Glomerular visceral epithelial cell (primary cell): Measurements from ENCODE around the gene PTPRA.
A peak's percentile ranks its signal among the peaks of the same experiment; 100 is the strongest.
"Not testable (repeated sequence)": the region's sequence is repeated elsewhere in the genome, so short reads cannot be mapped to it uniquely, and the experiment has no call there.

Experiments
- DNase-seq: peaks from one replicate; pipeline ENCODE4 v3.0.0-alpha.2; 2016; ENCODE audit errors: extremely low spot score

Gene PTPRA

DNA sequence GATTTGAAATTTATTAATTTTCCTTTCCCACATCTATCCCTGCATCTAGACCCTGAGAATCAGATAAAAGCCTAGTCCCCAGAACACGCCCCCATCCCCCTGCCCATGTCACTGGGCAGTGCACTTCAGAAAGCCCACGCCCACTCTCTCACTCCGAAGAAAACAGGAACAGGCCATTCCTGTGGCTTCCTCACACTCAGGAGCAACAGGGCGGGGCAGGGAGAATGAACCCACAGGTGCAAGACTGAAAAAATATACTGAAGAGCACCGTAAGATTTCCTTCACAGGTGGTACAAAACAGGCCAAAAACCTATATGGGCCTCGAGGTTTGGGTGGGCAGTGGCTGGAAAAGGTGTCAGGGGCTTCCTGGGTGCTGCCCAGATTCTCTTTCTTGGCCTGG is 201.5 kb downstream of the PTPRA start:
- no peak for DNase-seq

DNA sequence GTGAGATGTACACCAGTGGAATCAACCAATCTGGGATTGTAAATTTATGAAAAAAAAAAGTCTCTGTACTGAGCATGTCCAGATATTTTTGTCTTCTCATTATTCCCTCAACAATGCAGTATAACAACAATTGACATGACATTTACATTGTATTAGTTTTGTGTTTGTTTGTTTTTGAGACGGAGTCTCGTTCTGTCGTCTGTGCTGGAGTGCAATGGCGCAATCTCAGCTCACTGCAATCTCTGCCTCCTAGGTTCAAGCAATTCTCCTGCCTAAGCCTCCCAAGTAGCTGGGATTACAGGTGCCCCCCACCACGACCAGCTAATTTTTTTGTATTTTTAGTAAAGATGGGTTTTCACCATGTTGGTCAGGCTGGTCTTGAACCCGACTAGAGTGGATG is 202.0 kb downstream of the PTPRA start:
- not testable (repeated sequence) for DNase-seq

DNA sequence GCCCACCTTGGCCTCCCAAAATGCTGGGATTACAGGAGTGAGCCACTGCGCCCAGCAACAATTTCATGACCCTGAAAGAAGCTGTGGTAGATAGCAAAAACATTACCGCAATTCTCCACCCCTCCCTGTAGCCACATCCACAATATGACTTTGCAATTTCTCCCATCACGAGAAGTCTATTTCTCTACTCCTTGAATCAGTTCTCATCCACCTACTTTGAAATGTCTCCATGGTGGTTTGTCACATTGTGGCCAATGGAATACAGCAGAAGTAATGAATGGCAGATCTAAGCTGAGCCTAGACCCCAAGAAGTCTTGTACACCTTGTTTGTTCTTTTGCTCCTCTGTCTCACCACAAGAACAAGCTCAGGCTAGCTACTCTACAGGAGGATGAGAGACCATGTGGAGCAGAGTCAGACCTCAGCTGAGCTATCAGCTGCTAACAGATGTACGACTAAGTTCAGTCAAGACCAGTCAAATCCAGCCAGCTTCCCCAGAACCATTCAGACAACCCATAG is 204.4 kb downstream of the PTPRA start:
- no peak for DNase-seq

DNA sequence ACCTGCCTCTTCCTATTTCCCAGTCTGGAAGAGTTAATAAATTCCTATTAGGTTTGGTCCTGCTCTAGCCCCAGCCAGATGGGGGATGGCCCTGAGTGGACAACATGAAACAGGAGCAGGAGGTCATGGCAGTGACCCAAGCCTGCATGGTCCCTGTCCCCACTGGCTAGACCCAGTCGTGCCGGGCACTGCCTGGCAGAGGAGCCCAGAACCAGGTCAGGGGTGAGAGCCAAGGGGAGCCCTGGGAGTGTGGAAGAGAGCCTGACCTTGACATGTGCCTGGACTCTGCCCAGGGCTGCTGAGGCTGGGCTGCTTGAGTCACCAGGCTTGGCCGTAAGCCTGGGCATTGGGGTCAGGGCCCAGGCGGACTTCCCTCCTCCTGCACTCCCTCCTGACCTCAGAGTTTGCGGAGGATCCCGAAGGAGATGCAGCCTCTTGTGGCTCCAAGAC is 207.7 kb downstream of the PTPRA start:
- DNase-seq, result peak; percentile 81

DNA sequence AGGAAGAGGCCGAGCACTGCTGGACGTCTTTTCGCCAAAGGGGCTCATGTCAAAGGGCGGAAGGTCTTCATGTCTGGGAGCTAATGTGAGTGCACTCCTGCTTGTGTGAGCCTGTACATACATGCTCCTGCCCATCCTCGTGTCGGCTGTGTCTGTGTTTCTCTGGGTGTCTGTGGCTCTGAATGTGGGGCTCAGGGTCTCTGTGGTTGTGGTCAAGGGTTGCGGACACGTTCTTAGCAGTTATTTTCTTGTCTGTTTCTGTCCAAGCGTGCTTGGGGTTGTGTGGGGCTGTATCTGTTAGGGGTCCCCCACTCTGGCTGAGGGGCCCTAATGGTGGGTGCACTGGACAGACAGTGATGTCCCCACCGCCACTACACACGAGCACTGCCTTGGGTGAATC is 208.4 kb downstream of the PTPRA start:
- no peak for DNase-seq

DNA sequence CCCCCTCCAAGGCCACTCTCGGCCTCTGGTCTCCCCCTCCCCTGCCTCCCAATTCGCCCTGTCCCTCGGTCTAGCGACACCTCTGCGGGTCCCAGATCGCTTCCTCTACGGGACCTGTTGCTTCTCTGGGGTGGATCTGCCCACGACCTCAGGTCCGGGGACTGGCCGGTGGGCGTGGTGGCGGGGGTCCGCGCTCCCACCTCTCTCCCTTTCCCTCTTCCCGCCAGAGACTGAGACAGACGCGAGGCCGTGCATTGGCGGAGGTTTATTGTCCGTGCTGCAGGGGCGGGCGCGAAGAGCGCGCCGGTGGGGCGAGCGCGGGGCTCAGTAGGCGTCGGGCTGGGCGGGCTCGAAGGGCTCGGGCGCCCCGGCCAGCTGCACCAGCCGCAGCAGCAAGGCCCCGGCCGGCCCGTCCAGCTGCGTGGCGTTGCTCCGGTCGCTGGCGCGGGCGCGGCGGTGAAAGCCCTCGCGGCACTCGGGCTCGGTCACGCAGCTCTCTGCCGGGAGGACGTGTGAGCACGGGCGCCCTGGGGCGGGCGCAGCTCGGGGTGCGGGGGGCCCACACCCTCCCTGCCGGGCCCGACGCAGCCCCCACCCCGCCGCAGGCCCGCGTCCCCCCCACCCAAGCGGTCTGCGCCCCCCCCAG is 209.1 kb downstream of the PTPRA start:
- no peak for DNase-seq

DNA sequence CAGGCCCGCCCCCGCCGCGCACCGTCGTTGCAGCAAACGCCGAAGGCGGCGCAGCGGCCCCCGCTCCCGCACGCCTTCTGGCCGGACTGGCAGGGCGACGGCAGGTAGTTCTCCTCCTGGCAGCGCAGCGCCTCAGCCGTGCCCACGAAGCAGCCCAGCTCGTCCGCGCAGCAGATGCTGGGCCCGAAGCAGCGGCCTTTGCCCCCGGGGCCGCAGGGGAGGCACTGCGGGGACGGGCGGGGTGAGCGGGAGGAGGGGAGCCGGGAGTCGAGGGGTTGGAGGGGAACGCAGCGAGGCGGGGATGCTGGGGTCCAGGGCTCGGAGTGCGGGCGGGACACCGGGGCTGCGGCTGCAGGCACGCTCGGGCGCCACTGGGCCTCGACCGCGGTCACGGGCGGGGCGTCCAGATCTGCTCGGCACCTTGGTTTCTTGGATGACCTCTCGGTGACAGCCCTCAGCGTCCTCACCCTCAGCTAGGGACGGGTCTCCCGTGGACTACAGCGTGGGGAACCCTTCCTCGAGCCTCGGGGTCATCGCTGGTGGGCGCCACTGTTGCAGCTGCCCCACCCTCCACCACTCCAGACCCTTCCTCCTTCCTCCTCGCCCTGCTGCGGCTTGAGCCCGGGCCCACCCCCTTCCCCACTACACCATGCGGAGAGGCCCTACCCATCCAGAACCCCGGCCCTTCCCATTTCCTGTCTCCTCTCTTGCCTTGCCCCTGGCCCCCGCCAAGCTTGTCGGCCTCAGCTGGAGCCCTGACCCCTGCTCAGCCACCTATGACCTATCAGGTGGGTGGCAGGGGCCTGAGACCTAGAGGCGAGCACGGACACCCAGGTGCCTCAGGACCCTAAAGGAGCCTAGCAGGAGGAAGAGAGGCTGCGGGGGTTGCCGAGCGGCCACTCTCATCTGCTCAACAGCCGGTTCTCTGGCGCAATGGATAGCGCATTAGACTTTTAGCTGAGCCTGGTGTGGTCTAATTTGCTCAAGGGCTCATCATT is 210.0 kb downstream of the PTPRA start:
- no peak for DNase-seq

DNA sequence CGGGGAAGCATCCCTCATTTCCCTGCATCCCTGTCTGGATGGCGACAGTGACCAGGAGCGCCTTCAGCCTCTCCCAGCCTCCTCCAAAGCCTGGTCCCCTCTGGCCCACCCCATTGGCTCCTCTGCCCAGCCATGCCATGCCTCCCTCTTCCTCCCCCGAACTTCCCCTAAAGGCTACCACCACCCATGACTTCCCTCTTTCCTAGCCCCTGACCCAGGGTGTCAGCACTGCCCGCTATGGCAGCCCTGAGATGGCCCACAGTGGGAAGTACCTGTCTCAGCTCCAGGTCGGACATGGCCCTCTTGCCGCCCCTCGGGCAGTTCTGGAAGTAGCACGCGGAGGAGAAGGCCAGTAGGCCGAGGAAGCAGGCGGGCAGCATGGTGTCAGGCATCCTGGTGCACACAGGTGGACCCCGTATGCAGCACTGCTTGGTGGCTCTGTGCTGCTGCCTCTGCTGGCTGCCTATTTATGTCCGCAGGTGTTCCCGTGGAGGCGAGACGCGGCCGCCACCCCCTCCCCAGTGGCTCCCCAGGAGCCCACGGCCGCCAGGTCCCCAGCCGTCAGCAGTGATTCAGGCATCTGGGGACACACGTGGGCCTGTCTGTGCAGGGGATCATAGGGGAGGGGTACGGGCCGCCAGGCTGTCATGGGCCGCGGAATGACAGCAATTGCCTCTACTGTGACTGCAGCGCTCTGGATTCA is 211.2 kb downstream of the PTPRA start, which contains the start of gene AVP:
TSS of gene AVP (minus strand) at position 442 of the 703 bp plus-strand sequence. CDS start at position 392, 50 bp downstream.
- DNase-seq, result no peak

DNA sequence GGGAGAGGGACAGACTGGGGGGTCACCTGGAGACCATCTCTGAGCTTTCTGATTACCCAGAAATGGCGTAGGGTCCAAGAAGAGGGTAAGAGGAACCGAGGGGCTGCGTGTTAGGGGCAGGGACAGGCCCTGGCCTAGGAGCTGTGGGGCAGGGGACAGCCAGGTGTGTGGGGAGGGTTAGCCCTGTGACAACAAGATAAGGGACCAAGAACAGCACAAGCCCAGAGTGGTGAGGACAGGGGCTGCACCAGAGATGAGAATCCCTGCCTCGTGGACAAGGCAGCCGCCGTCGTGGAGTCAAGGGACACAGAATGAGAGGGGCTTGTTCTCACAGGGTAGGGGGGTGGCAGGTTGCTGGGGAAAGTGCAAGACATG is 211.7 kb downstream of the PTPRA start:
- DNase-seq, result no peak

DNA sequence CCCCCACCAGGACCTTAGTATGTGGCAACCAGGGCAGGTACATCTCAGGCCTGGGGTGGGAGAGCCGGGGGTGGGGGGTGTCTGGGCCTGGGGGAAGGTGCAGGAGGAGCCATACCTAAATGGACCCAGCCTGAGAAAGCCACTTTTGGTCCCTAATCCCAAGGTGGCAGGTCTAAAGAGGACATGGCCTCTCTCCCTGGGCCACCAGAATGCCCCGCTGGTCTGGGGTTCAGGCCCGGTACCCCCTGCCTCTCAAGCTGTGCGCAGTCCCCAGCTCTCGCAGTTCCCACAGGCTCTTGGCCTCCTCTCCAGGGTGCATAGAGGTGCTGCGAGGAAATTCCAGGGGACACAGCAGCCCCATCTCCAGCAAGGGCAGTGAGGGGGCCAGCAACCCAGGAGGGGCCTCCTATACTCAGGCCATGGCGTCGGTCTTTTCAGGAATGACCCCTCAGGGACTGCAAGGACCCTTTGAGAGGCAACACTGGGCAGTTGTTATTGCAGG is 212.3 kb downstream of the PTPRA start:
- no peak for DNase-seq

DNA sequence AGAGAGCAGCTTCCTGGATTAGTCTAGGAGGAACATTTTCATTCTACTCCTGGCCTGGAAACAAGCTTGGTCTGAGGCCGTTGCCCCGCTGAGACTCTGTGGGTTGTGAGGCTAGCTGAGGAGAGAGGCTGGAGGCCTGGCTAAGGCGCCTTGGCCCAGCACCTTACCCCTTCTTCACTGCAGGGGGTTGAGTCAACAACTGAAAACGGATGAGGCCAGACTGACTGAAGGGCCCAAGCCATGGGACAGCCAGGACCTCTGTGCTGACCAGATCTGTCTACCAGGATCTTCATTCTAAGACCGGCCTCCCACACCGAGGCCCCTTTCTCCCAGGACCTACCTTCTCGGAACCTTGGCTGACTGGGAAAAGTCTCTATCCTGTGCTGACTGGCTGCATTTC is 214.8 kb downstream of the PTPRA start:
- DNase-seq, result no peak
